Measurements from ENCODE around the gene EPAS1.

Gene EPAS1

GRCh38 chr2:46413111-46413510 is 115.9 kb downstream of the EPAS1 start:
- H3K4me3 ChIP-seq (ENCODE audit: low read length), result no peak overlapping the region
- no peaks in the 10 kb centered on the region for H3K9me2 ChIP-seq (replicated peaks; ENCODE audit: insufficient read depth, low read length)
- no peak for TF ChIP-seq EZH2 (optimal IDR thresholded peaks at IDR 0.05; ENCODE audit: low read depth, low read length)
- no peak for TF ChIP-seq CTCF (IDR thresholded peaks at IDR 0.05; ENCODE audit: low read length)
- no peak for TF ChIP-seq EZH2phosphoT487 (IDR thresholded peaks at IDR 0.05; ENCODE audit: low read length)
- H3K36me3 ChIP-seq (replicated peaks; ENCODE audit: insufficient read depth, low read length), result no peaks in the 10 kb centered on the region
- peaks cover 6% of the 10 kb centered on the region; the same call in 1 of the 2 replicates for H3K4me1 ChIP-seq (ENCODE audit: low read length)
- no peak overlapping the region for H3K27ac ChIP-seq (ENCODE audit: low read length)
- H3F3A ChIP-seq (ENCODE audit: insufficient read depth, low read length), result no peaks in the 10 kb centered on the region
- H2AFZ ChIP-seq (ENCODE audit: low read length), result peak overlapping the region; percentile 39
- no peak overlapping the region for H3K9ac ChIP-seq (ENCODE audit: low read length)
- no peak for DNase-seq
- no peaks in the 10 kb centered on the region for H3K9me3 ChIP-seq (replicated peaks; ENCODE audit: insufficient read depth, low read length)
- no peaks in the 10 kb centered on the region for H3K27me3 ChIP-seq (replicated peaks; ENCODE audit: insufficient read depth, low read length)
- H3K4me2 ChIP-seq (ENCODE audit: low read depth, low read length), result peak overlapping the region; percentile 16
- no peaks in the 10 kb centered on the region for H3K79me2 ChIP-seq (ENCODE audit: low read length)
- H4K20me1 ChIP-seq (ENCODE audit: insufficient read depth, low read length), result no peaks in the 10 kb centered on the region

DNA sequence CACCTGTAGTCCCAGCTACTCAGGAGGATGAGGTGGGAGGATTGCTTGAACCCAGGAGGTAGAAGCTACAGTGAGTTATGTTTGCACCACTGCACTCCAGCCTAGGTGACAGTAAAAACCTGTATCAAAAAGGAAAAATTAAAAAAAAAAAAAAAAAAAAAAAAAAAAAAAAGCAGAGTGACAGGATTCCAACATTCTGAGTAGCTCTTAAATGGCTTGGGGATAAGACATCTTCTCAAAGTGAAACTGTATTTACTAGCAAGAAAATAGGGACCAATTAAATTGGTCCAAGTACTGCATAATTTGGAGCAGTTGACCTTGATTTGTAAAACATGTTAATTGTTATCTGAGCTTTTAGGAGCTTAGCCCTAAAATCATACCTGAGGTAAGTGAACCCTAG is 116.4 kb downstream of the EPAS1 start:
- Histone ChIP-seq H3K79me2 (ENCODE audit: low read length) (no peaks in the 10 kb centered on the region), H3K9me2 (replicated peaks; ENCODE audit: insufficient read depth, low read length) (no peaks in the 10 kb centered on the region), H4K20me1 (ENCODE audit: insufficient read depth, low read length) (no peaks in the 10 kb centered on the region), H3K4me3 (ENCODE audit: low read length) (no peak overlapping the region), H3K27me3 (replicated peaks; ENCODE audit: insufficient read depth, low read length) (no peaks in the 10 kb centered on the region), H3F3A (ENCODE audit: insufficient read depth, low read length) (no peaks in the 10 kb centered on the region), H2AFZ (ENCODE audit: low read length) (no peak overlapping the region), H3K36me3 (replicated peaks; ENCODE audit: insufficient read depth, low read length) (no peaks in the 10 kb centered on the region), H3K9ac (ENCODE audit: low read length) (no peak overlapping the region), H3K4me2 (ENCODE audit: low read depth, low read length) (no peak overlapping the region), H3K27ac (ENCODE audit: low read length) (no peak overlapping the region), H3K4me1 (ENCODE audit: low read length) (peaks cover 6% of the 10 kb centered on the region; the same call in 1 of the 2 replicates), H3K9me3 (replicated peaks; ENCODE audit: insufficient read depth, low read length) (no peaks in the 10 kb centered on the region)
- TF ChIP-seq CTCF (IDR thresholded peaks at IDR 0.05; ENCODE audit: low read length) (no peak), EZH2phosphoT487 (IDR thresholded peaks at IDR 0.05; ENCODE audit: low read length) (no peak), EZH2 (optimal IDR thresholded peaks at IDR 0.05; ENCODE audit: low read depth, low read length) (no peak)
- no peak for DNase-seq

DNA sequence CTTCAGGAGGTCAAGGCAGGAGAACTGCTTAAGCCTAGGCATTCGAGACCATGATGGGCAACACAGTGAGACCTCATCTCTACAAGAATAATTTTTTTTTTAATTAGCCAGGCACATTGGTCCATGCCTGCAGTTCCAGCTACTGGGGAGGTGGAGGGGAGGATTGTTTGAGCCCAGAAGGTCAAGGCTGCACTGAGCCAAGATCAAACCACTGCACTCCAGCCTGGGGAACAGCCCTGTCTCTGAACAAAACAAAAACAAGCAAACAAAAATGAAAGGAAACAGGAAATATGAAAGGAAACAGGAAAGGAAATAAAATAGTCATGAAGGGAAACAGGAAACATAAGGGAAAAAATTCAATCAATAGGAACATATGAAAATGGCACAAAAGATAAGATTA is 117.5 kb downstream of the EPAS1 start:
- TF ChIP-seq EZH2phosphoT487 (IDR thresholded peaks at IDR 0.05; ENCODE audit: low read length) (no peak), CTCF (IDR thresholded peaks at IDR 0.05; ENCODE audit: low read length) (no peak), EZH2 (optimal IDR thresholded peaks at IDR 0.05; ENCODE audit: low read depth, low read length) (no peak)
- Histone ChIP-seq H3K9me3 (replicated peaks; ENCODE audit: insufficient read depth, low read length) (no peaks in the 10 kb centered on the region), H2AFZ (ENCODE audit: low read length) (no peak overlapping the region), H3K9ac (ENCODE audit: low read length) (no peak overlapping the region), H3F3A (ENCODE audit: insufficient read depth, low read length) (no peaks in the 10 kb centered on the region), H3K4me2 (ENCODE audit: low read depth, low read length) (no peak overlapping the region), H3K9me2 (replicated peaks; ENCODE audit: insufficient read depth, low read length) (no peaks in the 10 kb centered on the region), H4K20me1 (ENCODE audit: insufficient read depth, low read length) (no peaks in the 10 kb centered on the region), H3K4me3 (ENCODE audit: low read length) (no peak overlapping the region), H3K4me1 (ENCODE audit: low read length) (peaks cover 6% of the 10 kb centered on the region; the same call in 1 of the 2 replicates), H3K27ac (ENCODE audit: low read length) (no peak overlapping the region), H3K27me3 (replicated peaks; ENCODE audit: insufficient read depth, low read length) (no peaks in the 10 kb centered on the region), H3K36me3 (replicated peaks; ENCODE audit: insufficient read depth, low read length) (no peaks in the 10 kb centered on the region), H3K79me2 (ENCODE audit: low read length) (no peaks in the 10 kb centered on the region)
- no peak for DNase-seq

Data from MM.1S (cell line).